Astrocyte of the hippocampus (primary cell): ENCODE results near the gene IL1R2.
"Not testable (repeated sequence)": the region's sequence is repeated elsewhere in the genome, so short reads cannot be mapped to it uniquely, and the experiment has no call there.

Experiments used
- DNase-seq: peaks from one replicate; pipeline ENCODE4 v3.0.0; 2011; ENCODE audit warnings: low read depth, low spot score

The IL1R2 gene

GRCh38 chr2:102060792-102061191 is 69.0 kb downstream of the IL1R2 start:
- DNase-seq, result no peak

- no peak for DNase-seq
Measured at GRCh38 chr2:102061286-102061699, 69.5 kb downstream of the IL1R2 start.

- peak; percentile 85 for DNase-seq
Measured at GRCh38 chr2:102061962-102062795, 70.4 kb downstream of the IL1R2 start.

- no peak for DNase-seq
Measured at GRCh38 chr2:102062802-102063201, 71.0 kb downstream of the IL1R2 start.

GRCh38 chr2:102063487-102063911 is 71.7 kb downstream of the IL1R2 start:
- DNase-seq, result peak; percentile 67

- peak; percentile 97 for DNase-seq
Measured at GRCh38 chr2:102063941-102064678, 72.3 kb downstream of the IL1R2 start.

GRCh38 chr2:102064679-102065674 is 73.2 kb downstream of the IL1R2 start:
- peak; percentile 71 for DNase-seq

GRCh38 chr2:102065675-102066252 is 74.0 kb downstream of the IL1R2 start:
- DNase-seq, result peak; percentile 65

GRCh38 chr2:102066554-102066953 is 74.8 kb downstream of the IL1R2 start:
- DNase-seq, result no peak

GRCh38 chr2:102068126-102068525 is 76.4 kb downstream of the IL1R2 start:
- not testable (repeated sequence) for DNase-seq

GRCh38 chr2:102069311-102069974 is 77.7 kb downstream of the IL1R2 start:
- no peak for DNase-seq

- no peak for DNase-seq
Measured at GRCh38 chr2:102070058-102070642, 78.4 kb downstream of the IL1R2 start.

GRCh38 chr2:102072741-102073140 is 81.0 kb downstream of the IL1R2 start:
- no peak for DNase-seq

GRCh38 chr2:102073168-102073724 is 81.5 kb downstream of the IL1R2 start:
- DNase-seq, result no peak

GRCh38 chr2:102074152-102074783 is 82.5 kb downstream of the IL1R2 start:
- no peak for DNase-seq

- no peak for DNase-seq
Measured at GRCh38 chr2:102075479-102075878, 83.7 kb downstream of the IL1R2 start.

GRCh38 chr2:102076512-102076911 is 84.8 kb downstream of the IL1R2 start:
- no peak for DNase-seq
